DOHH2 (cell line): Measurements from ENCODE around the gene RGS9BP.

Source experiments
- H3F3A ChIP-seq: fragments of 200-600 bp; sonication (generic), shearing (Covaris generic); 2 replicates; pipeline ENCODE4 v1.6.0; 2016; ENCODE audit warnings: antibody characterized with exemption, mild to moderate bottlenecking; ENCODE audit not compliant: control insufficient read depth, insufficient read depth
- H3K27ac ChIP-seq: fragments of 200-600 bp; sonication (generic); 2 replicates; pipeline ENCODE4 v1.5.1; 2014; ENCODE audit warnings: low read depth, mild to moderate bottlenecking, low read length, moderate library complexity
- H3K27me3 ChIP-seq: fragments of 200-600 bp; sonication (generic); 2 replicates; pipeline ENCODE4 v1.6.1; 2014; ENCODE audit warnings: mild to moderate bottlenecking, low read length, mixed read lengths; ENCODE audit not compliant: control insufficient read depth
- H3K36me3 ChIP-seq: fragments of 200-600 bp; sonication (generic); 2 replicates; pipeline ENCODE4 v1.6.1; 2014; ENCODE audit warnings: mild to moderate bottlenecking, low read length, moderate library complexity, mixed read lengths; ENCODE audit not compliant: control insufficient read depth
- H3K4me1 ChIP-seq: fragments of 200-600 bp; sonication (generic); 2 replicates; pipeline ENCODE4 v1.6.1; 2014; ENCODE audit warnings: mild to moderate bottlenecking, low read length, mixed read lengths; ENCODE audit not compliant: control insufficient read depth
- H3K4me2 ChIP-seq: fragments of 200-600 bp; sonication (generic); 2 replicates; pipeline ENCODE4 v1.6.0; 2014; ENCODE audit warnings: mild to moderate bottlenecking, low read length, moderate library complexity
- H3K4me3 ChIP-seq: fragments of 200-600 bp; sonication (generic); 2 replicates; pipeline ENCODE4 v1.5.1; 2014; ENCODE audit warnings: mild to moderate bottlenecking, low read length, mixed read lengths
- H3K79me2 ChIP-seq: fragments of 200-600 bp; sonication (generic); 2 replicates; pipeline ENCODE4 v1.6.1; 2014; ENCODE audit warnings: mild to moderate bottlenecking, low read length, mixed read lengths; ENCODE audit not compliant: control insufficient read depth
- H3K9me2 ChIP-seq: fragments of 200-600 bp; sonication (generic); replicated peaks from 2 replicates; pipeline ENCODE4 v1.6.1; 2014; ENCODE audit warnings: mild to moderate bottlenecking, low read length, mixed read lengths; ENCODE audit not compliant: control insufficient read depth
- H3K9me3 ChIP-seq: fragments of 200-600 bp; sonication (generic); 2 replicates; pipeline ENCODE4 v1.6.1; 2014; ENCODE audit warnings: antibody characterized with exemption, low read length, mixed read lengths; ENCODE audit not compliant: control insufficient read depth, insufficient read depth
- H4K20me1 ChIP-seq: fragments of 200-600 bp; sonication (generic); 2 replicates; pipeline ENCODE4 v1.6.0; 2014; ENCODE audit warnings: low read depth, mild to moderate bottlenecking, antibody characterized with exemption, low read length, moderate library complexity; ENCODE audit not compliant: control insufficient read depth, insufficient read depth
- CTCF ChIP-seq: fragments of 200-600 bp; sonication (generic); IDR thresholded peaks from one replicate; pipeline ENCODE4 v1.5.1; 2014; ENCODE audit warnings: antibody characterized with exemption, mild to moderate bottlenecking, low read depth, low read length; ENCODE audit not compliant: poor library complexity, severe bottlenecking
- EZH2phosphoT487 ChIP-seq: fragments of 200-600 bp; sonication (generic); IDR thresholded peaks from 2 replicates; pipeline ENCODE4 v1.6.1; 2017; ENCODE audit warnings: borderline replicate concordance, mild to moderate bottlenecking, antibody characterized with exemption, low read length, moderate library complexity, mixed read lengths

Gene RGS9BP

DNA sequence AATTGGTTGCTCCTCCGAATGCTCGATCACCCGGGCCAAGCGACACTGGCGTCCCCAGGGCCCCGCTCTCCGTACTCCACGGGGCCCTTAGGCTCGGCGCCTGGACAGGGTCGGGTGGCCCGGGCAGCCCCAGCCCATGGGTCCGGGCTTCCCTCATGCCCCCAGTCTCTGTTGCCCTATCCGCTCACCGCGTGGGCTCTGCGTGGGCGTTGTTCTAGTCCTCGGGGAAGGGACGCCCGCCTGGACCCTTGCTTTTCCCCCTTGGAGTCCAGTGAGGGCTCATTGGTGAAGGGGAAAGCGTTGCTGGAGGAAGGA is 45.2 kb downstream of the RGS9BP start:
- no peak overlapping the region for H3K4me3 ChIP-seq
- TF ChIP-seq CTCF (no peak), EZH2phosphoT487 (no peak)
- no peaks in the 10 kb centered on the region for H3K27me3 ChIP-seq
- no peak overlapping the region for H3K27ac ChIP-seq
- H3K4me2 ChIP-seq: no peak overlapping the region
- no peaks in the 10 kb centered on the region for H3K4me1 ChIP-seq
- H3K79me2 ChIP-seq: no peaks in the 10 kb centered on the region
- H3K9me3 ChIP-seq: no peaks in the 10 kb centered on the region
- H4K20me1 ChIP-seq: no peaks in the 10 kb centered on the region
- no peaks in the 10 kb centered on the region for H3K36me3 ChIP-seq
- H3K9me2 ChIP-seq: no peaks in the 10 kb centered on the region
- no peaks in the 10 kb centered on the region; the same call in 1 of the 2 replicates for H3F3A ChIP-seq
